GM18868 (cell line): Measurements from ENCODE around the gene ZNF765.
"Not testable (repeated sequence)": the region's sequence is repeated elsewhere in the genome, so short reads cannot be mapped to it uniquely, and the experiment has no call there.

Source experiments
- ATAC-seq: cut with Tn5 transposase; IDR thresholded peaks from one replicate; pipeline ENCODE4 v1.9.1; 2021; ENCODE audit warnings: mild to moderate bottlenecking, moderate library complexity; ENCODE audit not compliant: unreplicated experiment

The ZNF765 gene

DNA sequence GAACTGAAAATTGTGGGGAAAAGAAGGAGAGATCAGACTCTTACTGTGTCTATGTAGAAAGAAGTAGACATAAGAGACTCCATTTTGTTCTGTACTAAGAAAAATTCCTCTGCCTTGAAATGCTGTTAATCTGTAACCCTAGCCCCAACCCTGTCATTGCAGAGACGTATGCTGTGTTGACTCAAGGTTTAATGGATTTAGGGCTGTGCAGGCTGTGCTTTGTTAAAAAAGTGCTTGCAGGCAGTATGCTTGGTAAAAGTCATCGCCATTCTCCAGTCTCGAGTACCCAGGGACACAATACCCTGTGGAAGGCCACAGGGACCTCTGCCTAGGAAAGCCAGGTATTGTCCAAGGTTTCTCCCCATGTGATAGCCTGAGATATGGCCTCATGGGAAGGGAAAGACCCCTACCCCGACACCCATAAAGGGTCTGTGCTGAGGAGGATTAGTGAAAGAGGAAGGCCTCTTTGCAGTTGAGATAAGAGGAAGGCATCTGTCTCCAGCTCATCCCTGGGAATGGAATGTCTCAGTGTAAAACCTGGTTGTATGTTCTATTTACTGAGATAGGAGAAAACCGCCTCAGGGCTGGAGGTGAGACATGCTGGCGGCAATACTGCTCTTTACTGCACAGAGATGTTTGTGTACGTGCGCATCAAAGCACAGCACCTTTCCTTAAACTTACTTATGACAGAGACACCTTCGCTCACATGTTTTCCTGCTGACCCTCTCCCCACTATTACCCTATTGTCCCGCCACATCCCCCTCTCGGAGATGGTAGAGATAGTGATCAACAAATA, 25.8 kb downstream of the ZNF765 start:
- not testable (repeated sequence) for ATAC-seq

DNA sequence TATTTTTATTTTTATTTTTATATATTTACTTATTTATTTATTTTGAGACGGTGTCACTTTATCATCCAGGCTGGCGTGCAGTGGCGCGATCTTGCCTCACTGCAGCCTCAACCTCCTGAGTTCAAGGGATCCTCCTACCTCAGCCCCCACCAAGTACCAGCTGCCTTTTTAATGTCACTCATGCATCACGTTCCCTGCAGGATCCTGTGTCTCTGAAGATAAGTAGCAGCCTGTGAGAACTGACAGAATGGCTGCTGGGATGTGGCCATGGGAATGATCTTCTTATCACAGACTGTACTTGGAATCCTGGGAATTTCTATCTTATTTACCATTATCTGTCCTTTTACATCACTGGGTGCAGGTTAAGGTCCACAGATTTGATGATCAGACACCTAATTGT, 27.6 kb downstream of the ZNF765 start:
- ATAC-seq: no peak

DNA sequence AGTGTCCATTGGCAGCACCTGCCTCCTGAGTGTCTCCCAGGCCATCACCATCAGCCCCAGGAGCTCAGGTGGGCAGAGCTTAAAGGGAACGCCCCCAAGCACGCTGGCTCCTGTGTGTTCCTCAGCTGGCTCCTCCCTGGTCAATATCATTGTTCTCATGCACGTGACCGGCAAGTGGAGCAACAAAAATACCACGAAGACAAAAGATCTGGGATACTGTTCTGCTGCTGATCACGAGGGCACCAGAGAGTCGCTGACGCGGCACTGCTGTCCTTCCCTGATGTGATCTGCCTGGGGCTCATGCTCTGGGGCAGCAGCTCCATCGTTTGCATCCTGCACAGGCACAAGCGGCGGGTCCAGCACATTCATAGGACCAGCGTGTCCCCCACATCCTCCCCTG, 28.1 kb downstream of the ZNF765 start:
- ATAC-seq: not testable (repeated sequence)

DNA sequence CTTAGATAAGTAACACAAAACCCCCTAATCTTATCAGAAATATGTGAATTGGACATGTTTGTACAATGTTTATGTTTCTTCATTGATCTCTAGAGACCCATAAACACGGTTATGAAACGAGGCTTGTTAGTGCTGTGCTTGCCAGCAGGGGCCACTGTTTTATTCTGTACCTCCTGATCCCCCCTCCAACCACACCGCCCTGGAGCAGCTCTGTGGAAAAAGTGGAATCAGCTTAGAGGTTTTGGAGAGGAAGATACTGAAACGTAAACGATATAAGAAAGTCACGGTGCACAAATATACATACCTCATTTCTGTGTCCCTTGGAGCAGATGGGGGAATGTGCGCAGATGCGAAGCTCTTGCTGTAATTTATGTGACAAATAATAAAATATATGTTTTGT, 28.7 kb downstream of the ZNF765 start:
- not testable (repeated sequence) for ATAC-seq

DNA sequence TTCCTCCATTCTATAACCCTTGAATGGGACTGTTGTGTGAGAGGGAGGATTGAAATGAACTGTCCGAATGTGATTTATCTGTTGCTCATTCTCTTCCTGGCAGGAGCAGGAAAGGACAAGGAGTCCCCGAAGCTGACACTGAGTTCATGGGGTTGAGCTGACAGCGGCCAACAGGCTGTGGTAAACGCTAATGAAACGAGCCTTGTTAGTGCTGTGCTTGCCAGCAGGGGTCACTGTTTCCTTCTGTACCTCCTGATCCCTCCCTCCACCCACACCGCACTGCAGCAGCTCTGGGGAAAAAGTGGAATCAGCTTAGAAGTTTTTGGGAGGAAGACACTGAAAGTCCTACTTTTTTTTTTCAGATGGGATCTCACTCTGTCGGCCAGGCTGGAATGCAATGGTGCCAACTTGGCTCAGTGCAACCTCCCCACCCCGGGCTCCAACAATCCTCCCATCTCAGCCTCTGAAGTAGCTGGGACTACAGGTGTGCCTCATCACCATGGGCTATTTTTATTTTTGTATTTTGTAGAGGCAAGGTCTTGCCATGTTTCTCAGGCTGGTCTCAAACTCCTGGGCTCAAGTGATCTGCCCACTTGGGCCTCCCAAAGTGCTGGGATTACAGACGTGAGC, 30.1 kb downstream of the ZNF765 start:
- no peak for ATAC-seq

DNA sequence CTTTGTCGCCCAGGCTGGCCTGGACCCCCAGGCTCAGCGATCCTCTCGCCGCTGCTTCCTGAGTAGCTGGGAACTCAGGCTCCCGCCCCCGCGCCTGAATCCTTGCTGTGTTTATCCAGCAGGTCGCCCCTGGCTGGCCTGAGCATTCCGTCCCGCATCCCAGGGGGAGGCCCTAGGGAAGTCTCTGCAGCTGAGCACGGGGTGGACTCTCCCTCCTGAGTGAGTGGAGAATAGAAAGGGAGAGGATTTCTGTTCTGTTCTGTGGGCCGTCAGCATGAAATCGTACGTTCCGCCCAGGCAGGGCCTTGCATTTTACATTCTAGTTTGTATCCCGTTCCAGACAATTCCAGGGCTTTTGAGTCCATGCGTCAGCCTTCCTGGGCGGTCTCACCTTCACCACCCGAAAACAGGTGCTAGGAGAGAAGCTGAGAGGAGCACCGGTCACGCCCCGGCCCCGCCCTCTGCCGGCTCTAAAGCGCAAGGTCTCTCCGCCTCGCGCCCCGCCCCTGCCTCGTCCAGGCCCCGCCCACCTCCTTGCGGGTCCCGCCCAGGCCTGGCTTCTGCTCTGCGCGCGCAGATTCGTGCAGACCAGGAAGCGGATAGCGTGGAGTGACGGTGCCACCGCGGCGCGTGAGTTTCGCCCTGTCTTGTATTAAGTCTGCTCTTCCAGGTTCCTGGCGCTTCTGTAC, 36.6 kb downstream of the ZNF765 start, which contains the start of gene ZNF761:
Gene ZNF761, plus strand, starts transcription at position 586 of the 689 bp plus-strand sequence. CDS start 15,285 bp downstream, outside the sequence.
- ATAC-seq: peak; percentile 93

DNA sequence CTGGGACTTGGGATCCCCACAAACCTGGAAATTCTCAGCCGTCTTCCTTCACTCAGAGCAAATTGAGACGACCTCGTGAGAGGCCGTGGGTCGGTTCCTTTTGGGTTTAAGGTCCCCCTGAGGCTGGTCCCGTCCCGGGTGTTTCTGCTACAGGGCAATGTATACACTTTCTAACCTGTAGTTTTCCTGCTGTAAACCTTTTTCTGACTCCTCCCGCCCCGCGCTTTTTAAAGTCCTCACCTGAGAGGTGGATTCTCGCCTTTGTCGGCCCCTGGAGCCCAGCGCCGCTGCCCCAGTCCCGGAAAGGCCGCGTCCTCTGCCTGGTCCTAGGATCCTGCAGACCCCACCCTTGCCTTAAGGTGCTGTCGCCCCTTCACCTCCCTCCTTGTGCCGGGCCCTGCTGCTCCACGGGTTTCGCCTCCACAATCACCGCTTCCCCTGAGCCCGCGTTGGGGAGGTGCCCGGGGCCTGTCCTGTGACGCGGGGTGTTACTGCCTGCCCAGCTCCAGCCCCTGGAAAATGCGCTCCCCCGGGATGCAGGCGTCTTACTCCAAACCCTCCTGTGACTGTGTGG, 37.2 kb downstream of the ZNF765 start:
- peak; percentile 17 for ATAC-seq

DNA sequence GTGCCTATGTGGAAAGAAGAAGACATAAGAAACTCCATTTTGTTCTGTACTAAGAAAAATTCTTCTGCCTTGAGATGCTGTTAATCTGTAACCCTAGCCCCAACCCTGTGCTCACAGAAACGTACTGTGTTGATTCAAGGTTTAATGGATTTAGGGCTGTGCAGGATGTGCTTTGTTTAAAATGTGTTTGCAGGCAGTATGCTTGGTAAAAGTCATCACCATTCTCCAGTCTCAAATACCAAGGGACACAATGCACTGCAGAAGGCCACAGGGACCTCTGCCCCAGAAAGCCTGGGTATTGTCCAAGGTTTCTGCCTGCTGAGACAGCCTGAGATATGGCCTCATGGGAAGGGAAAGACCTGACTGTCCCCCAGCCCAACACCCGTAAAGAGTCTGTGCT, 48.9 kb downstream of the ZNF765 start:
- not testable (repeated sequence) for ATAC-seq

DNA sequence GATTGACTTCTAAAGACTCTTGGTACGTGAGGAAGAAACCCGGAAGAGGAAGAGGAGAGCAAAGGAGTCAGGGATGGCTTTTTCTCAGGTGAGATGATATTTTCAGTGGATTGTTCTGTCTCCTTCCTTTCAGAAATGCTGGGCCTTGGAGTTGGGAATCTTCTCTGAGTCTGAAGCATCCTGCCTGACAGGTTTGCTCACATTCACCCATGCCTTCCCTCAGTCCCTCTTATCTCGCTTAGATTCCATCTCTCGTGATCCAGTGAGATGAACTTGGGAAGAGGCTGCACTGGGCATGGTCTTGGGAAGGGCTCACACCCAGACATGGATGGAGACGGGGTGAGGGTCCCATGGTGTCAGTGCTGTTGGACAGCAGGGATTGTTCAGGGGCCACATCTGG, 52.2 kb downstream of the ZNF765 start:
- ATAC-seq: not testable (repeated sequence)

DNA sequence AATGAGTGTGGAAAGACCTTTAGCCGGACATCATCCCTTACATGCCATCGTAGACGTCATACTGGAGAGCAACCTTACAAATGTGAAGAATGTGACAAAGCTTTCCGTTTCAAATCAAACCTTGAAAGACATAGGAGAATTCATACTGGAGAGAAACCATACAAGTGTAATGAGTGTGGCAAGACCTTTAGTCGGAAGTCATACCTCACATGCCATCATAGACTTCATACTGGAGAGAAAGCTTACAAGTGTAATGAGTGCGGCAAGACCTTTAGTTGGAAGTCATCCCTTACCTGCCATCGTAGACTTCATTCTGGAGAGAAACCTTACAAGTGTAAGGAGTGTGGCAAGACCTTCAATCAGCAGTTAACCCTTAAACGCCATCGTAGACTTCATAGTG, 60.9 kb downstream of the ZNF765 start:
- ATAC-seq: no peak

DNA sequence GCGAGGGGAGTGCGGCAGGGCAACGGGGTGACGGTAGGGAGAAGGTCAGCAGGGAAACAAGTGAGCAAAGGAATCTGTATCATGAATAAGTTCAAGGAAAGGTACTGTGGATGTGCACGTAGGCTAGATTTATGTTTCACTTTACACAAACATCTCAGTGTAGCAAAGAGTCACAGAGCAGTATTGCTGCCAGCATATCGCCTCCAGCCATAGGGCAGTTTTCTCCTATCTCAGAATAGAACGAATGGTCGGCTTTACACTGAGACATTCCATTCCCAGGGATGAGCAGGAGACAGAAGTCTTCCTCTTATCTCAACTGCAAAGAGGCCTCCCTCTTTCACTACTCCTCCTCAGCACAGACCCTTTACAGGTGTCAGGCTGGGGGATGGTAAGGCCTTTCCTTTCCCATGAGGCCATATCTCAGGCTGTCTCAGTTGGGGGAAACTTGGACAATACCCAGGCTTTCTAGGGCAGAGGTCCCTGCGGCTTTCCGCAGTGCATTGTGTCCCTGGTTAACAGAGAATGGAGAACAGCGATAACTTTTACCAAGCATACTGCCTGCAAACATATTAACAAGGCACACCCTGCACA, 65.3 kb downstream of the ZNF765 start:
- ATAC-seq: not testable (repeated sequence)

DNA sequence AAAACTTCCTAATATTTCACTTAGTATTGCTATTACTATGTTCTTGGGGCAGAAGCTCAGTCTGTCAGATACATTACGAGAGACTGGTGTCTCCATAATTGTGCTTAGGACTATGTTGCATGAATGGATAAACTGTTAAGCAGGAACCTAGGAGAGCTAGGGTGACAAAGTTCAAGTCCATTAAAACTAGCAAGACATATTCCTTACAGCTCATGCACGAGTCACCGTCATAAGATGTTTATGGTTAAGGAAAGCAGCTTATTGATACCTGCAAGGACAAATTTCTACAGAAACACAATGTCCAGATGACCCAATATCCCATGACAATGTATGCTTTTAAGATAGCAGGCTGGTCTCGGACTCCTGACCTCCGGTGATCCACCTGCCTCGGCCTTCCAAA, 66.9 kb downstream of the ZNF765 start:
- no peak for ATAC-seq

DNA sequence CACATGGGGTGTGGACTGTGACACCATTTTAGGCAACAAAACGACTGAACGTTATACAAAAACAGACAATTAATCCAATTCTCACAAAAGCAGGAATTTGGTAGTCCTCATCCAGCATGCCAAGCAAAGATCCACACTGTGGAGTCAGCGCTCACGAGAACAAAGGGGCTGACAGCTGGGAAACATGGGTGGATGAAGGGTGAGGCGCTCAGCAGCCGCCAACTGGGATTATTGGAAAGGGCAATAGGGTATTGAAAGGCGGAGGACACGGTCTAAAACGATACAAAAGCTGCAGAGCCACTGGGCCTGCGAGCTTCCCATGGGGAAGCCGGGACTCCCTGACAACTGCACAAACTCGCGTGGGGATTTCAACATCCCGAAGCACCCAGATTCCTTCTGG, 67.9 kb downstream of the ZNF765 start:
- ATAC-seq: no peak

DNA sequence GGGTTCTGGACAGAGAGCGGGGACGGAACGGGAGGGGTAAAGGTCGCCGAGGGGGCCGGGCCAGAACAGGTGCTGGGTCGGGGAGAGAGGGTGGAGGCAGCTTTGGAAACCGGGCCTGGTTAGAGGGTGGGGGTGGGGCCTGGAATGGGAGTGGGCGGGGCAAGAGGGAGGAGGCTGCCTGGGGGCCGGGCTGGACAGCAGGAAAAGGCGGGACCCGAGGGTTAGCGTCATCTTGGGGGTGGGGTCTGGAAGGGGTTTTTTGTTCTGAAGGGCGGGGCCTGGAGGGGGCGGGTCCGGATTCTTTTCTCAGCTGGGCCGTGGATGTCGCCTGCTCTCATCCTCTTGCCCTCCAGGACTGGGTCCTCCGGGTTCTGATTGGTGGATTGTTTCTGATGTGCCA, 68.3 kb downstream of the ZNF765 start:
- no peak for ATAC-seq

DNA sequence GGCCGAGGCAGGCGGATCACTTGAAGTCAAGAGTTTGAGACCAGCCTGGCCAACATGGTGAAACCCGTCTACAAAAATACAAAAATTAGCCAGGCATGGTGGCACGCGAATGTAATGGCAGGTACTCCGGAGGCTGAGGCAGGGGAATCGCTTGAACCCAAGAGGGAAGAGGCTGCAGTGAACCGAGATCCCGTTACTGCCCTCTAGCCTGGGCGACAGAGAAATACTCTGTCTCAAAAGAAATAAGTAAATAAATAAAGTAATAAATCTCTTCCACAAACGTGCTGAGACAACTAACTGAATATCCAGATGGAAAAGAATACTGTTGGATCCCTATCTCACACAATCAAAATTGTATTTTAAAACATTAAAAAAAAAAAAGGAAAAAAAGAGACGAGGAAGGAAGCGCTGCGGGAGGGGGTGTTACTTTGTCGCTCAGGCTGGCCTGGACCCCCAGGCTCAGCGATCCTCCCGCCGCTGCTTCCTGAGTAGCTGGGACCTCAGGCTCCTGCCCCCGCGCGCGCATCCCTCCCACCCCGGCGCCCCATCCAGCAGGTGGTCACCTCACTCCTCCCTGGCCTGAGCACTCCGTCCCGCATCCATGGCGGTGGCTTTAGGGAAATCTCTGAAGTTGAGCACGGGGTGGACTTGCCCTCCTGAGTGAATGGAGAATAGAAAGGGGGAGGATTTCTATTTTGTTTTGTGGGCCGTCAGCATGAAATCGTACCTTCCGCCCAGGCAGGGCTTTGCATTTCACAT, 72.0 kb downstream of the ZNF765 start:
- no peak for ATAC-seq

DNA sequence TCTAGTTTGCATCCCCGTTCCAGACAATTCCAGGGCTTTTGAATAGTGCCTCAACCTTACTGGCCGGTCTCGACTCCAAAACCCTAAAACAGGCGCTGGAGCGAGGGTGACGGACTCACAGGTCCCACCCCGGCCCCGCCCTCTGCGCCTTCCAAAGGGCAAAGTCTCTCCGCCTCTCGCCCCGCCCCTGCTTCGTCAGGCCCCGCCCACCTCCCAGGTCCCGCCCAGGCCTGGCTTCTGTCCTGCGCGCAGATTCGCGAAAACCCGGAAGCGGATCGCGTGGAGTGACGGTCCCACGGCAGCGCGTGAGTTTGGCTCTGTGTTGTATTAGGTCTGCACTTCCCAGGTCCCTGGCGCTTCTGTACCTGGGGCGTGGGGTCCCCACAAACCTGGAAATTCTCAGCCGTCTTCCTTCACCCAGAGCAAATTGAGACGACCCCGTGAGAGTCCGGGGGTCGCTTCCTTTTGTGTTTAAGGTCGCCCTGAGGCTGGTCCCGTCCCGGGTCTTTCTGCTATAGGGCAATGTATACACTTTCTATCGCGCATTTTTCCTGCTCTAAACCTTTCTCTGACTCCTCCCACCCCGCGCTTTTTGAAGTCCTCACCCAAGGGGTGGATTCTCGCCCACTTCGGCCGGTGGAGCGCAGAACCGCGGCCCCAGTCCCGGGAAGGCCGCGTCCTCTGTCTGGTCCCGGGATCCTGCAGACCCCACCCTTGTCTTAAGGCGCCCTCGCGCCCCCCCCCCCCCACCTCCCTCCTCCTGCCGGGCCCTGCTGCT, 72.7 kb downstream of the ZNF765 start, which contains the start of gene ZNF813:
Gene ZNF813, plus strand, starts transcription at position 249 of the 778 bp plus-strand sequence. CDS start 16,090 bp downstream, outside the sequence.
- ATAC-seq: peak; percentile 84

DNA sequence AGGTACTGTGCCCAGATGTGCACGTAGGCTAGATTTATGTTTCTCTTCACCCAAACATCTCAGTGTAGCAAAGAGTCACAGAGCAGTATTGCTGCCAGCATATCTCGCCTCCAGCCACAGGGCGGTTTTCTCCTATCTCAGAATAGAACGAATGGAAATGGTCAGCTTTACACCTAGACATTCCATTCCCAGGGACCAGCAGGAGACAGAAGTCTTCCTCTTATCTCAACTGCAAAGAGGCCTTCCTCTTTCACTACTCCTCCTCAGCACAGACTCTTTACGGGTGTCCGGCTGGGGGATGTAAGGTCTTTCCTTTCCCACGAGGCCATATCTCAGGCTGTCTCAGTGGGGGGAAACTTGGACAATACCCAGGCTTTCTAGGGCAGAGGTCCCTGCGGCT, 73.7 kb downstream of the ZNF765 start:
- not testable (repeated sequence) for ATAC-seq

DNA sequence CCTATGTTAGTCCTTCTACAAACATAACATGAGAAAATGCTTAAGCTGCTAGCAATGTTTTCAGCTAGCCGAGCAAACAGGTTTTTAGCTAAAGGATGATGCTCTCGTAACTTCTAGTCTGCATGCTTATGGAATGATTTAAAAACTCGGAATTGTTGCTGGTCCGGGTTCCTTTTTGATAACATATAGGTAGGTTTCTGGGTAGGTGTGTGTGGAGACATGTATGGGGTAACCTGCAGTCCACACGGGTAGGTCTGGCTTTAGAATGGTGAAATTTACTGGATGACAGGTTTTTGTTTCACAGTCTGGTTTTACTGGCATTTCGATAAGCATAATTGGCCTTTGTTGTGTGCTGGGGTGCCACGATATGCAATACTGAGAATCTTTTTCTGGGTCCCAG, 77.0 kb downstream of the ZNF765 start:
- no peak for ATAC-seq

DNA sequence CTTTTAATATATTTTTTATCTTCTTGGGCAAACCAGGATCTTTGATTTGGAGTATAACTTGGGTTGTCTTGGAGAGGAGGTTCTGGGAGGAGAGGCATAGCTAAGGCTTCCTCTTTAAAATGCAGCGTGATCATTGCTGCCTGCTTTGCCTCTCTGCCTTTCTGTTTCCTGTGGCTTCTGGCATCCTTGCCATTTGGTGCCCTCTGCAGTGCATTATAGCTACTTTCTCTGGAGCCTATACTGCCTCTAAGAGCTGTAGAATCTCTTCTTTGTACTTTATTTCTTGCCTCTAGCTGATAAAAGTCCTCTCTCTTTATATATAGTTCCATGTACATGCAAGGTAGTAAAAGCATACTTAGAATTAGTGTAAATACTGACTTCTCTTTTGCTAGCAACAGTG, 79.9 kb downstream of the ZNF765 start:
- ATAC-seq: not testable (repeated sequence)
